HEK293T (cell line): ENCODE data around the gene OR12D2.

Experiments used
- CTCF ChIA-PET: fragments of 350-600 bp; formaldehyde crosslinking; extraction: SDS; loops from one replicate; lab custom pipeline; 2021; ENCODE audit warnings: antibody characterized with exemption, inconsistent platforms; lab: Yijun Ruan, JAX
- POLR2A ChIA-PET: fragments of 350-600 bp; formaldehyde crosslinking; extraction: SDS; loops from one replicate; lab custom pipeline; 2020; ENCODE audit warnings: antibody characterized with exemption, inconsistent platforms; lab: Yijun Ruan, JAX
- DNase-seq: peaks from one replicate; pipeline ENCODE4 v3.0.0; 2012; ENCODE audit warnings: mixed read lengths; ENCODE audit errors: extremely low spot score
- ARNT ChIP-seq: fragments of 450-650 bp; IDR thresholded peaks from 2 replicates; pipeline ENCODE4 v1.6.1; 2017; ENCODE audit warnings: mild to moderate bottlenecking
- BHLHE40 ChIP-seq: fragments of 450-650 bp; IDR thresholded peaks from 2 replicates; pipeline ENCODE4 v1.6.1; 2016; ENCODE audit warnings: mild to moderate bottlenecking, moderate library complexity, borderline replicate concordance
- CTBP1 ChIP-seq: fragments of 450-650 bp; IDR thresholded peaks from 2 replicates; pipeline ENCODE4 v1.6.1; 2016; ENCODE audit warnings: borderline replicate concordance
- ELF4 ChIP-seq: fragments of 450-650 bp; IDR thresholded peaks from 2 replicates; pipeline ENCODE4 v1.6.1; 2017; ENCODE audit warnings: antibody characterized with exemption
- FOXA1 ChIP-seq: fragments of 450-650 bp; IDR thresholded peaks from 2 replicates; pipeline ENCODE4 v1.6.1; 2016; ENCODE audit warnings: mild to moderate bottlenecking
- FOXK2 ChIP-seq: fragments of 450-650 bp; IDR thresholded peaks from 2 replicates; pipeline ENCODE4 v1.6.1; 2016; ENCODE audit warnings: mild to moderate bottlenecking
- FOXM1 ChIP-seq: fragments of 450-650 bp; IDR thresholded peaks from 2 replicates; pipeline ENCODE4 v1.6.1; 2017; ENCODE audit warnings: mild to moderate bottlenecking, borderline replicate concordance
- HDGF ChIP-seq: fragments of 450-650 bp; IDR thresholded peaks from 2 replicates; pipeline ENCODE4 v1.6.1; 2017; ENCODE audit warnings: antibody characterized with exemption, borderline replicate concordance
- L3MBTL2 ChIP-seq: fragments of 450-650 bp; conservative IDR thresholded peaks from 2 replicates; pipeline ENCODE4 v1.6.1; 2016; ENCODE audit warnings: mild to moderate bottlenecking
- LEF1 ChIP-seq: fragments of 450-650 bp; IDR thresholded peaks from 2 replicates; pipeline ENCODE4 v1.6.1; 2017; ENCODE audit warnings: mild to moderate bottlenecking, borderline replicate concordance
- NFRKB ChIP-seq: fragments of 450-650 bp; IDR thresholded peaks from 2 replicates; pipeline ENCODE4 v1.6.1; 2016; ENCODE audit warnings: mild to moderate bottlenecking, moderate library complexity
- PKNOX1 ChIP-seq: fragments of 450-650 bp; IDR thresholded peaks from 2 replicates; pipeline ENCODE4 v1.6.1; 2016
- SP1 ChIP-seq: fragments of 450-650 bp; IDR thresholded peaks from 2 replicates; pipeline ENCODE4 v1.6.1; 2017
- SUZ12 ChIP-seq: fragments of 450-650 bp; IDR thresholded peaks from 2 replicates; pipeline ENCODE4 v1.6.1; 2016; ENCODE audit warnings: mild to moderate bottlenecking
- TARDBP ChIP-seq: fragments of 450-650 bp; IDR thresholded peaks from 2 replicates; pipeline ENCODE4 v1.6.1; 2016
- ZNF384 ChIP-seq: fragments of 450-650 bp; IDR thresholded peaks from 2 replicates; pipeline ENCODE4 v1.6.1; 2016

The OR12D2 gene

GRCh38 chr6:29376003-29376402, 19.4 kb upstream of the OR12D2 start:
- POLR2A ChIA-PET, result no interaction called here
- no peak for TF ChIP-seq FOXM1
- TF ChIP-seq TARDBP, result no peak
- no peak for TF ChIP-seq ZNF384
- CTCF ChIA-PET, result no interaction called here
- DNase-seq, result no peak

- POLR2A ChIA-PET, result no interaction called here
- TF ChIP-seq FOXM1 (no peak), SUZ12 (no peak), CTBP1 (no peak), ZNF384 (no peak), BHLHE40 (no peak), L3MBTL2 (no peak), FOXK2 (no peak), HDGF (no peak), ELF4 (no peak)
- DNase-seq, result no peak
- CTCF ChIA-PET, result no interaction called here
Measured at GRCh38 chr6:29388533-29388932, 6.9 kb upstream of the OR12D2 start.

- CTCF ChIA-PET, result no interaction called here
- TF ChIP-seq ELF4 (no peak), CTBP1 (no peak), ZNF384 (no peak), ARNT (no peak), HDGF (no peak), LEF1 (no peak), SP1 (no peak), FOXA1 (no peak), TARDBP (no peak)
- DNase-seq, result no peak
- POLR2A ChIA-PET, result no interaction called here
Measured at GRCh38 chr6:29399525-29399924, 4.1 kb downstream of the OR12D2 start.

- TF ChIP-seq FOXM1, result no peak
- no peak for TF ChIP-seq L3MBTL2
- no peak for TF ChIP-seq FOXA1
- no peak for TF ChIP-seq NFRKB
- TF ChIP-seq HDGF, result no peak
- TF ChIP-seq TARDBP, result no peak
- POLR2A ChIA-PET, result no interaction called here
- DNase-seq, result no peak
- CTCF ChIA-PET, result interaction anchor here (0.7 kb wide), 1 partner anchor 68 kb away, joined by 3 read pairs; no protein-coding TSS in a partner anchor
Measured at GRCh38 chr6:29403801-29404200, 8.4 kb downstream of the OR12D2 start.

- POLR2A ChIA-PET, result no interaction called here
- CTCF ChIA-PET, result interaction anchor here (0.7 kb wide), 1 partner anchor 40 kb away, joined by 3 read pairs; the partner anchor contains the start of gene OR12D3
- no peak for DNase-seq
- no peak for TF ChIP-seq SUZ12
- no peak for TF ChIP-seq ZNF384
- TF ChIP-seq HDGF, result no peak
- TF ChIP-seq BHLHE40, result no peak
- no peak for TF ChIP-seq ARNT
- no peak for TF ChIP-seq PKNOX1
- no peak for TF ChIP-seq SP1
- no peak for TF ChIP-seq L3MBTL2
- TF ChIP-seq LEF1, result no peak
- no peak for TF ChIP-seq FOXM1
- no peak for TF ChIP-seq ELF4
- no peak for TF ChIP-seq TARDBP
- no peak for TF ChIP-seq FOXA1
Measured at GRCh38 chr6:29414588-29414987, 19.2 kb downstream of the OR12D2 start, which contains the start of gene OR12D1. OR12D1 (plus strand) TSS chr6:29414928.

GRCh38 chr6:29419516-29419915, 24.1 kb downstream of the OR12D2 start:
- ChIA-PET CTCF (no interaction called here), POLR2A (no interaction called here)
- TF ChIP-seq FOXM1 (no peak), PKNOX1 (no peak), CTBP1 (no peak), NFRKB (no peak), FOXA1 (no peak), SUZ12 (no peak), HDGF (no peak), ZNF384 (no peak), BHLHE40 (no peak), TARDBP (no peak), ELF4 (no peak), LEF1 (no peak), SP1 (no peak), FOXK2 (no peak), ARNT (no peak), L3MBTL2 (no peak)
- no peak for DNase-seq

GRCh38 chr6:29424168-29424567, 28.7 kb downstream of the OR12D2 start:
- ChIA-PET CTCF (no interaction called here), POLR2A (no interaction called here)
- TF ChIP-seq ELF4, result no peak
- TF ChIP-seq ZNF384, result no peak
- TF ChIP-seq PKNOX1, result no peak
- TF ChIP-seq FOXA1, result no peak
- no peak for TF ChIP-seq TARDBP
- TF ChIP-seq L3MBTL2, result no peak
- no peak for TF ChIP-seq BHLHE40
- no peak for TF ChIP-seq SP1
- no peak for TF ChIP-seq CTBP1
- no peak for TF ChIP-seq FOXM1
- no peak for TF ChIP-seq HDGF
- no peak for TF ChIP-seq FOXK2
- no peak for TF ChIP-seq LEF1
- TF ChIP-seq NFRKB, result no peak
- no peak for TF ChIP-seq ARNT
- TF ChIP-seq SUZ12, result no peak
- DNase-seq, result no peak
